CD4-positive, alpha-beta T cell (primary cell): ENCODE data around the gene CHST14. TPM values are rescaled to one million over a fixed set of nuclear protein-coding genes. Genes with fewer than 3 reads are reported as not detected.

Experiments
- ATAC-seq: fragments of 200-7000 bp; cut with Tn5 transposase; one replicate; pipeline ENCODE4 v1.10.0; 2022; ENCODE audit warnings: mild to moderate bottlenecking; ENCODE audit not compliant: poor library complexity
- CTCF ChIA-PET: fragments of 350-600 bp; sonication (Branson Sonifier 250); formaldehyde crosslinking; loops from one replicate; lab custom pipeline; 2021; ENCODE audit warnings: antibody characterized with exemption, inconsistent platforms; lab: Charles Lee
- POLR2A ChIA-PET: fragments of 350-600 bp; sonication (Branson Sonifier 250); formaldehyde crosslinking; loops from one replicate; lab custom pipeline; 2021; ENCODE audit warnings: antibody characterized with exemption, inconsistent platforms; lab: Charles Lee
- DNase-seq, 14 experiments: peaks; one replicate each; pipeline ENCODE4 v3.0.0-alpha.2; 2013 to 2020; ENCODE audit warnings: mixed read lengths in 2 of 14
- H3K27ac ChIP-seq, 2 donors: one replicate each; pipeline versions ENCODE4 v1.5.1 to v1.7.0; 2013; ENCODE audit warnings: low read length in 2 of 2, low read depth in 1 of 2, mild to moderate bottlenecking in 1 of 2
- H3K27me3 ChIP-seq, 2 experiments: 1 replicate in 1 of 2; 2 replicates in 1 of 2; pipeline versions ENCODE4 v1.6.1 to v1.7.0; 2013; ENCODE audit warnings: low read length in 2 of 2, control low read depth in 1 of 2, mild to moderate bottlenecking in 1 of 2, moderate library complexity in 1 of 2; ENCODE audit not compliant: insufficient read depth in 2 of 2, control insufficient read depth in 1 of 2
- H3K36me3 ChIP-seq: one replicate; pipeline ENCODE4 v1.6.1; 2013; ENCODE audit warnings: low read length, control low read depth; ENCODE audit not compliant: insufficient read depth
- H3K4me1 ChIP-seq: one replicate; pipeline ENCODE4 v1.6.1; 2013; ENCODE audit warnings: low read length, control low read depth; ENCODE audit not compliant: insufficient read depth
- H3K4me3 ChIP-seq: one replicate; pipeline ENCODE4 v1.5.1; 2013; ENCODE audit warnings: mild to moderate bottlenecking, low read length, moderate library complexity
- H3K9me3 ChIP-seq, 2 experiments: 1 replicate in 1 of 2; 2 replicates in 1 of 2; pipeline versions ENCODE4 v1.6.1 to v1.7.0; 2013; ENCODE audit warnings: low read length in 2 of 2, mild to moderate bottlenecking in 2 of 2, control low read depth in 1 of 2, moderate library complexity in 1 of 2; ENCODE audit not compliant: control insufficient read depth in 1 of 2, insufficient read depth in 1 of 2
- H3K27ac Mint-ChIP-seq: one replicate; pipeline ENCODE4 v1.8.0; 2020; ENCODE audit warnings: mixed read lengths
- H3K27me3 Mint-ChIP-seq: one replicate; pipeline ENCODE4 v1.8.0; 2021; ENCODE audit warnings: mixed read lengths
- H3K36me3 Mint-ChIP-seq: one replicate; pipeline ENCODE4 v1.8.0; 2021; ENCODE audit warnings: low read depth, mixed read lengths
- H3K4me1 Mint-ChIP-seq: one replicate; pipeline ENCODE4 v1.8.0; 2021; ENCODE audit warnings: low read depth, mixed read lengths
- H3K4me3 Mint-ChIP-seq: one replicate; pipeline ENCODE4 v1.8.0; 2020; ENCODE audit warnings: mild to moderate bottlenecking, mixed read lengths
- H3K9me3 Mint-ChIP-seq: one replicate; pipeline ENCODE4 v1.8.0; 2020; ENCODE audit warnings: mixed read lengths
- CTCF ChIP-seq: fragments of 200-600 bp; IDR thresholded peaks from one replicate; pipeline ENCODE4 v1.8.0; 2022; ENCODE audit warnings: antibody characterized with exemption, mild to moderate bottlenecking
- intact Hi-C, 2 experiments: fragments of 100-400 bp; cut with DNase I in 1 of 2; cut with micrococcal nuclease in 1 of 2; formaldehyde crosslinking; loops; one replicate each; pipeline versions ENCODE4 v1.15.1 to v1.9.0; 2023 to 2025; cut with DNase I, micrococcal nuclease
- total RNA-seq, 174 experiments: library from RNA in 2 of 174; stranded (reverse) in 2 of 174; gene quantifications; one replicate each; pipeline ENCODE4 v1.2.3 and lab custom pipeline; 2021 to 2026

CHST14 gene
- total RNA-seq, 2 experiments from 2014 or later, result 4.6 to 5.1 TPM

- intact Hi-C loops, result loop anchor here in 1 of 2 experiments (2.0 kb wide), 1 partner anchor 55 kb away; no protein-coding TSS in a partner anchor
- TF ChIP-seq CTCF, result no peak
- Histone ChIP-seq H3K27me3 (peaks cover 24% of the 10 kb centered on the region in 2 experiments), H3K9me3 (peaks cover 0 to 7% of the 10 kb centered on the region in 2 experiments), H3K27ac (no peak overlapping the region), H3K4me3 (peak overlapping the region; percentile 71), H3K36me3 (no peaks in the 10 kb centered on the region), H3K4me1 (peaks cover 70% of the 10 kb centered on the region)
- Mint-ChIP-seq H3K4me3 (peak overlapping the region; percentile 93), H3K36me3 (peaks cover 10% of the 10 kb centered on the region), H3K27me3 (peaks cover 41% of the 10 kb centered on the region), H3K9me3 (no peaks in the 10 kb centered on the region), H3K4me1 (peaks cover 74% of the 10 kb centered on the region), H3K27ac (peak overlapping the region; percentile 79)
- CTCF ChIA-PET, result interaction anchor here (0.5 to 3.6 kb wide), 2 partner anchors 38 to 67 kb away, joined by 5 to 13 read pairs; no protein-coding TSS in a partner anchor
- POLR2A ChIA-PET, result interaction anchor here (1.4 to 7.4 kb wide), 7 partner anchors 15 to 130 kb away, joined by 5 to 106 read pairs (median 6); partner anchors contain the start of genes DISP2, IVD and RPUSD2
- DNase-seq, result peak in 1 of 14 experiments; percentile 30
- ATAC-seq, result no peak
Measured at GRCh38 chr15:40439461-40439959, 31.3 kb upstream of the CHST14 start.

- peak in 4 of 14 experiments; percentile 24 to 66 (median 40) for DNase-seq
- peaks cover 10% of the 10 kb centered on the region for H3K36me3 Mint-ChIP-seq
- H3K4me3 ChIP-seq, result peak overlapping the region; percentile 71
- no peak for ATAC-seq
- no peak overlapping the region for H3K27ac ChIP-seq
- peaks cover 41% of the 10 kb centered on the region for H3K27me3 Mint-ChIP-seq
- H3K36me3 ChIP-seq, result no peaks in the 10 kb centered on the region
- intact Hi-C loops, result loop anchor here in 1 of 2 experiments (2.0 to 10.0 kb wide), 3 partner anchors 55 to 155 kb away; partner anchors contain the start of gene KNL1
- ChIA-PET POLR2A (interaction anchor here (0.6 to 7.4 kb wide), 20 partner anchors 9 to 254 kb away, joined by 3 to 106 read pairs (median 5); partner anchors contain the start of genes CCDC32, DISP2, INAFM2 and IVD), CTCF (interaction anchor here (0.5 to 3.6 kb wide), 5 partner anchors 13 to 269 kb away, joined by 3 to 13 read pairs (median 4); no protein-coding TSS in a partner anchor)
- peak overlapping the region; percentile 79 for H3K27ac Mint-ChIP-seq
- H3K4me1 Mint-ChIP-seq, result peaks cover 77% of the 10 kb centered on the region
- H3K4me3 Mint-ChIP-seq, result peak overlapping the region; percentile 93
- H3K9me3 ChIP-seq, result peaks cover 0 to 7% of the 10 kb centered on the region in 2 experiments
- peak; percentile 23 for TF ChIP-seq CTCF
- H3K9me3 Mint-ChIP-seq, result no peaks in the 10 kb centered on the region
- peaks cover 24% of the 10 kb centered on the region in 2 experiments for H3K27me3 ChIP-seq
- peaks cover 73% of the 10 kb centered on the region for H3K4me1 ChIP-seq
Measured at GRCh38 chr15:40439960-40440742, 30.6 kb upstream of the CHST14 start.
